K562 treated with DMSO at 1 percent for 24 hours (cell line): ENCODE measurements around the gene SP2. TPM values are rescaled to one million over a fixed set of nuclear protein-coding genes. Genes with fewer than 3 reads are reported as not detected.

Source experiments
- total RNA-seq: library from RNA; unstranded; fragments of 300-600 nt; gene quantifications from 2 replicates; pipeline ENCODE4 v1.2.3, GENCODE V29; 2022; ENCODE audit warnings: low read depth; ENCODE audit not compliant: insufficient read depth

SP2 gene
- total RNA-seq = 19.0 and 23.9 TPM in 2 replicates

GRCh38 chr17:47895856-47896671 lies at the start of gene SP2:
Gene SP2, plus strand, starts transcription at chr17:47896236. Its CDS starts 51 bp downstream, at chr17:47896287.

GRCh38 chr17:47850692-47851573 lies 45.1 kb upstream of the SP2 start, which contains the start of gene SP6:
Gene SP6, minus strand, starts transcription at chr17:47851163. Its CDS starts 2,734 bp downstream, at chr17:47848429.

GRCh38 chr17:47941246-47942095 lies 45.4 kb downstream of the SP2 start, which contains the start of gene PNPO:
Gene PNPO, plus strand, starts transcription at chr17:47941571. Its CDS starts 105 bp downstream, at chr17:47941676.

GRCh38 chr17:47957591-47958490 lies 61.8 kb downstream of the SP2 start, which contains the start of gene PRR15L:
Gene PRR15L, minus strand, starts transcription at chr17:47957883. Its CDS starts 4,649 bp downstream, at chr17:47953234.

GRCh38 chr17:47970725-47971499 lies 74.9 kb downstream of the SP2 start, which contains the start of gene CDK5RAP3:
Gene CDK5RAP3, plus strand, starts transcription at chr17:47971113. Its CDS starts 34 bp downstream, at chr17:47971147.

Other genes starting within 250 kb of the SP2 start
- gene KPNB1, start 246.3 kb upstream of the SP2 start, total RNA-seq = 146 and 148 TPM in 2 replicates
- 10.9 and 11.2 TPM in 2 replicates for gene TBKBP1, start 202.1 kb upstream of the SP2 start, total RNA-seq
- not detected in 2 replicates for gene TBX21, start 163.0 kb upstream of the SP2 start, total RNA-seq
- 11.3 and 13.5 TPM in 2 replicates for gene OSBPL7, start 74.4 kb upstream of the SP2 start, total RNA-seq
- gene MRPL10, start 64.7 kb upstream of the SP2 start, total RNA-seq = 87.6 and 101 TPM in 2 replicates
- gene LRRC46, start 64.6 kb upstream of the SP2 start, total RNA-seq = 1.0 and 1.1 TPM in 2 replicates
- 23.5 and 27.4 TPM in 2 replicates for gene SCRN2, start 55.0 kb upstream of the SP2 start, total RNA-seq
- gene SP6, start 45.1 kb upstream of the SP2 start, total RNA-seq = 11.8 and 14.9 TPM in 2 replicates
- gene PNPO, start 45.3 kb downstream of the SP2 start, total RNA-seq = 10.9 and 12.6 TPM in 2 replicates
- gene PRR15L, start 61.6 kb downstream of the SP2 start, total RNA-seq = not detected in 2 replicates
- gene CDK5RAP3, start 74.9 kb downstream of the SP2 start, total RNA-seq = 124 and 144 TPM in 2 replicates
- not detected in 2 replicates for gene COPZ2, start 141.6 kb downstream of the SP2 start, total RNA-seq
- 193 and 207 TPM in 2 replicates for gene NFE2L1, start 152.1 kb downstream of the SP2 start, total RNA-seq
- 42.8 and 47.7 TPM in 2 replicates for gene CBX1, start 205.2 kb downstream of the SP2 start, total RNA-seq
- 19.3 and 23.3 TPM in 2 replicates for gene SNX11, start 211.5 kb downstream of the SP2 start, total RNA-seq